Pancreas (tissue), 10 donors: ENCODE data around the gene PRR5L. TPM values are rescaled to one million over a fixed set of nuclear protein-coding genes. Genes with fewer than 3 reads are reported as not detected.

Experiments used
- ATAC-seq, 4 donors: fragments of 200-7000 bp; cut with Tn5 transposase; one replicate each; pipeline versions ENCODE4 v1.8.0 to v1.9.1; 2020; ENCODE audit warnings: mild to moderate bottlenecking in 4 of 4, moderate library complexity in 4 of 4
- DNase-seq, 6 donors: peaks; one replicate each; pipeline ENCODE4 v3.0.0-alpha.2; 2020
- FAIRE-seq: peaks from 2 replicates; lab custom pipeline; 2012; peaks lifted over from hg19 to GRCh38; lab: Jason Lieb, UNC
- H3K27ac ChIP-seq, 4 donors: fragments of 200-600 bp; sonication (generic); 1 replicate in 3 of 4; 2 replicates in 1 of 4; pipeline versions ENCODE4 v1.5.0 to v1.8.0; 2020
- H3K27me3 ChIP-seq, 4 donors: fragments of 200-600 bp; one replicate each; pipeline ENCODE4 v1.8.0; 2021
- H3K36me3 ChIP-seq, 3 donors: fragments of 200-600 bp; sonication (generic) in 1 of 3; one replicate each; pipeline versions ENCODE4 v1.5.0 to v1.8.0; 2020 to 2021
- H3K4me1 ChIP-seq, 3 donors: fragments of 200-600 bp; one replicate each; pipeline ENCODE4 v1.8.0; 2021
- H3K4me3 ChIP-seq, 4 donors: fragments of 200-600 bp; sonication (generic) in 2 of 4; one replicate each; pipeline versions ENCODE4 v1.5.0 to v1.8.0; 2020 to 2021
- H3K9me3 ChIP-seq, 4 donors: fragments of 200-600 bp; one replicate each; pipeline ENCODE4 v1.8.0; 2021
- WGBS, 2 donors: extraction: QIAGEN DNeasy Blood & Tissue Kit; methylation state at CpG; one replicate each; pipeline ENCODE4 v1.1.7; 2013; 5-methylcytosine and 5-hydroxymethylcytosine counted together
- intact Hi-C, 3 donors: fragments of 100-400 bp; cut with DNase I; formaldehyde crosslinking; loops; one replicate each; pipeline versions ENCODE4 v1.11.1 to v1.14.2; 2022
- polyA plus RNA-seq, 2 donors: library from polyadenylated mRNA; stranded (reverse); fragments of 200-250 nt; gene quantifications; one replicate each; pipeline ENCODE4 v1.2.3, GENCODE V29; 2013
- total RNA-seq, 6 donors: library from RNA; stranded (reverse); fragmentation: NEBNext Ultra II Directional in 4 of 6; extraction: Animal tissue kit (Norgen Biotek cat#: 25700) in 4 of 6; gene quantifications; one replicate each; pipeline versions ENCODE4 v1.2.1 to v1.2.4, GENCODE V29; 2021 to 2023
- TF ChIP-seq, protein P1 (sequence below), 4 donors: fragments of 200-600 bp; sonication (generic) in 3 of 4; IDR thresholded peaks; one replicate each; pipeline versions ENCODE4 v1.5.0 to v1.8.0; 2021; ENCODE audit warnings: antibody characterized with exemption in 4 of 4
- donor health status: healthy with polysubstance abuse.
- donor health status: DM: no; HTN: no; CAD: no; lungs with moderate emphysema.
- donor health status: DM: no; HTN: no; CAD: no.
- donor health status: control.
- donor health status: control.
- donor health status: Bipolar disorder and iron deficiency.
- donor health status: DM: yes; HTN: yes; CAD: no.
- donor health status: DM: no; HTN: no; CAD: no.
- donor health status: DM: no; HTN: no; CAD: no.
- donor health status: DM: yes; HTN: yes; CAD: no.

The PRR5L gene
- total and polyA plus RNA-seq, 8 donors, result 1.3 to 9.0 (median 2.2) TPM

DNA sequence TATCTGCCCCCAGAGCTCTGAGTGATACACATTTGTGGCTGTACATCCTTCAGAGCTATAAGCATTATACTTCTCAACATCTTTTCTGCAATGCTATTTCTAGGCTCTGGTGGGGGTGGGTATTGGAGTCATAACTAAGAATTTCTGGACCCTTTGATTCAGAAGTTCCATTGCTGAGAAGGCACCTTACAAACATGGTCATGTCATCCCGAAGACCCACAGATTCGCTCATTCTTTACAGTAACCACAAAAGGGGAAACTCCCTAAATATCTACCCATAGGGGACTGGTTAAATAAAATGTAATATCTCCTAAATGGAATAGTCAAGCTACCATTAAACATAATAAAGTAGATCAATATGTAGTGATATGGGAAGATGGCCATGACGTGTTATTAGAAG, 98.8 kb downstream of the PRR5L start:
- DNase-seq, result no peak
- Histone ChIP-seq H3K27me3 (no peaks in the 10 kb centered on the region), H3K4me3 (no peak overlapping the region), H3K4me1 (no peaks in the 10 kb centered on the region), H3K9me3 (no peaks in the 10 kb centered on the region), H3K36me3 (no peaks in the 10 kb centered on the region), H3K27ac (no peak overlapping the region)
- TF ChIP-seq, protein P1, sequence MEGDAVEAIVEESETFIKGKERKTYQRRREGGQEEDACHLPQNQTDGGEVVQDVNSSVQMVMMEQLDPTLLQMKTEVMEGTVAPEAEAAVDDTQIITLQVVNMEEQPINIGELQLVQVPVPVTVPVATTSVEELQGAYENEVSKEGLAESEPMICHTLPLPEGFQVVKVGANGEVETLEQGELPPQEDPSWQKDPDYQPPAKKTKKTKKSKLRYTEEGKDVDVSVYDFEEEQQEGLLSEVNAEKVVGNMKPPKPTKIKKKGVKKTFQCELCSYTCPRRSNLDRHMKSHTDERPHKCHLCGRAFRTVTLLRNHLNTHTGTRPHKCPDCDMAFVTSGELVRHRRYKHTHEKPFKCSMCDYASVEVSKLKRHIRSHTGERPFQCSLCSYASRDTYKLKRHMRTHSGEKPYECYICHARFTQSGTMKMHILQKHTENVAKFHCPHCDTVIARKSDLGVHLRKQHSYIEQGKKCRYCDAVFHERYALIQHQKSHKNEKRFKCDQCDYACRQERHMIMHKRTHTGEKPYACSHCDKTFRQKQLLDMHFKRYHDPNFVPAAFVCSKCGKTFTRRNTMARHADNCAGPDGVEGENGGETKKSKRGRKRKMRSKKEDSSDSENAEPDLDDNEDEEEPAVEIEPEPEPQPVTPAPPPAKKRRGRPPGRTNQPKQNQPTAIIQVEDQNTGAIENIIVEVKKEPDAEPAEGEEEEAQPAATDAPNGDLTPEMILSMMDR (IDR thresholded peaks at IDR 0.05), result no peak
- ATAC-seq, result no peak
- intact Hi-C loops, result no loop called here
- WGBS, 2 donors, result 94 to 97% methylated on average over 3 of the region's 3 CpGs
- no peak for FAIRE-seq

DNA sequence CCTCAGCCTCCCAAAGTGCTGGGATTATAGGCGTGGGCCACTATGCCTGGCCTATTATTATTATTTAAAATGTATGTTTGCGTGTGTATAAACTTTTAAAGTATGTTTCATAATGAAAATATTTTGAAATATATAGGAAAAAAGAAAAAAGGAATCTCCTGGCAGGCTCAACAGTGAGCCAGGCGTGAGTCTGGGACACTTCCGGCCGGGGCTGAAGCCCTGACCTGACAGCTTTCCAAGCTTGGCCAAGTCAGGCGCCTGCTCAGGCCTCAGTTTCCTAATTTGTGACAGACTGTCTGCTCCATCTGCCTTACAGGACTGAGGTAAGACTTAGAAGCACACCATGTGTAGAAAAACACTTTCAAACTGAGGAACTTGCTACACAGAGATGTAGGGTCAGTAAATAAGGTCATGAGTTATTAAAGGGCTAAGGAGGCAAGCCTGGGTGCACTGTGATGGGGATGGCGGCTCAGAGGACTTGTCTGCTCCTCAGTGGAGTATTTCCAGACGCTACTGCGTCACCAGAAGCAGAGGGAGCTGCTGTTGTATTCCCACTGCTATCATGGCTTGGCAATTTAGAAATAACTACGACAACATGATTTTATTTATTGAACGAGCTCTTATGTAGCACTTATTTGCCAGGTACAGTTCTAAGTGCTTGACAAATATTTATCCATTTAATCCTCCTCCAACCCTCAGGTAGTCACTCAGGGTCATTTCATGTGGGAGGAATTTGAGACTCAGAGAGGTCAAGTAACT, 100.1 kb downstream of the PRR5L start:
- ATAC-seq, result no peak
- intact Hi-C loops, result no loop called here
- no peak overlapping the region for H3K4me3 ChIP-seq
- H3K4me1 ChIP-seq, result no peaks in the 10 kb centered on the region
- DNase-seq, result no peak
- no peaks in the 10 kb centered on the region for H3K9me3 ChIP-seq
- H3K36me3 ChIP-seq, result no peaks in the 10 kb centered on the region
- WGBS, 2 donors, result 66 to 68% methylated on average over 11 of the region's 11 CpGs
- H3K27ac ChIP-seq, result no peak overlapping the region
- no peak for FAIRE-seq
- H3K27me3 ChIP-seq, result no peaks in the 10 kb centered on the region
- TF ChIP-seq, protein P1 (IDR thresholded peaks at IDR 0.05), result no peak

DNA sequence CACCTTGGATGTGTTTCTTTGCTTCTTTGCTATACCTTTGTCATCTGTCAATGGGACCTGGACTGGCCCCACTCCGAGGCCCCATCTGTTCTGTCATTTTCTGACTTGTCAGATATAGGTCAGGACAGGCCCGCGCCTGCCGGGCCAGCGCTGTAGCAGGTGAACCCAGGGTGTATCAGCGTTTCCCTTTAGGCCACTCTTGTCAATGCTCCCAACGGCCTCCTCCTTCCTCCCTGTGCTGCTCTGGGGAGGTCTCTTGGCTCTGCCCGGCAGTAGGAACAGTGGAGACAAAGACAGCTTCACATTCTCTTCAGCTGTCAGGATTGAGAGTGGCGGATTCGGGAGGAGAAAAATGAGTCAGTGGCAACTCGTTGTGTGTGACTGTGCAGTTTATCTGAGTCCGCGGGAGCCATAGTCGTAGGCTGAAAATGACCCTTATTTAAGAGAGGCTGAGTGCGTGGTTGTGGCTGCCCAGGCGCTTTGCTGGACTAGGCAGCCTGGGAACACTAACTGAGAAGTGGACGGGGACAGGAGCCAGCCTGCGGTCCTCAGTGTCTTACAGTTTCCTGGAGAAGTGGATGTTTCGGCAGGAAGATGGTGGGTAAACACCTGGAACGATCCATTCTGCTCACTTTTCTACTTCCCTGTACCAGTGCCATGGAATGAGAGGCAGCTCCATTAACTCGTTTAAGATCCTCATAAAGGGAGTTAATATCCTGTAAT, 102.3 kb downstream of the PRR5L start:
- FAIRE-seq (no peak), ATAC-seq (no peak)

DNA sequence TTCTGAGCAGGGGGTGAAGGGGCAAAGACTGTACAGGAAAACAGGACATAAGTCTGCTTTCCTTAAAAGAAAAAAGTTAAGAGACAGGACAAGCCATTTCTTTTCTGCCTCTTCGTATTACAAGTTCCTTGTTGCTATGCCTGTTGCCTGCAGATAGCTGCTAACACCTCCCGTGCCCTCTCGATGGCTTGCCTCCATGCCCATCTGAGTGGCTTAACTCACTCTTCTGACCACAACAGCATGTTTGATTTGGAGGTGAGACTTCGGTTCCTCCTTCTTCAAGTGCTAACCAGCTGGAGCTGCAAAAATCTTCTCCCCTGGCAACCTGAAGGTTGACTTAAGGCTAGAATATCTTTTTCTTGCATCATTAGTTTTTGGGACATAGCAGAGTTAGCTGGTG, 103.1 kb downstream of the PRR5L start:
- DNase-seq (no peak), FAIRE-seq (no peak), ATAC-seq (no peak)
- intact Hi-C loops, result no loop called here
- TF ChIP-seq, protein P1 (IDR thresholded peaks at IDR 0.05), result no peak
- 75 to 79% methylated on average over 4 of the region's 4 CpGs for WGBS, 2 donors
- H3K36me3 ChIP-seq, result no peaks in the 10 kb centered on the region
- no peak overlapping the region for H3K27ac ChIP-seq
- no peaks in the 10 kb centered on the region for H3K4me1 ChIP-seq
- no peaks in the 10 kb centered on the region for H3K27me3 ChIP-seq
- no peaks in the 10 kb centered on the region for H3K9me3 ChIP-seq
- no peak overlapping the region for H3K4me3 ChIP-seq

More for the DNA sequence above, 102.3 kb downstream of the PRR5L start:
- no peaks in the 10 kb centered on the region for H3K4me1 ChIP-seq
- intact Hi-C loops, result no loop called here
- TF ChIP-seq, protein P1 (IDR thresholded peaks at IDR 0.05), result no peak
- no peak for DNase-seq
- no peaks in the 10 kb centered on the region for H3K27me3 ChIP-seq
- H3K4me3 ChIP-seq, result no peak overlapping the region
- no peak overlapping the region for H3K27ac ChIP-seq
- WGBS, 2 donors, result 82 to 84% methylated on average over 21 of the region's 21 CpGs
- H3K36me3 ChIP-seq, result no peaks in the 10 kb centered on the region
- H3K9me3 ChIP-seq, result no peaks in the 10 kb centered on the region

DNA sequence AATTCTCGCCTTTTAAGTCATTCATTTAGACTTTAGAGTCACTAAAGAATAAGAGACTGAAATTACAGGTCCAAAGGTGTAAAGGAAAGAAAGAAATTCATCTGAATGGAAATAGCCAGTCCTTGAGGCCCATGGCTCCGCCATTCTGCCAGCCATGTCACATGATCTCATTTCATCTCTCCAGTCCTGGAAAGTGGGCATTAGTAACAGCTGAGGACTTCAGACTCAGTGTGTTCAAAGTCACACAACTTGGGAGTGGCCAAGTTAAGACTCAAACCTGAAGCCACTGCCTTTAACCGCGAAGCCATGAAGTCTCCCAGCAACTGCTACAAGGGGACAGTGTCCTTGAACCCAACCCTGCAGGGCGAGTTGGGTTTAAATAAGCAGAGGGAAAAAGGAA, 103.7 kb downstream of the PRR5L start:
- ATAC-seq, result no peak
- no peaks in the 10 kb centered on the region for H3K4me1 ChIP-seq
- no peak for FAIRE-seq
- intact Hi-C loops, result no loop called here
- TF ChIP-seq, protein P1 (IDR thresholded peaks at IDR 0.05), result no peak
- no peaks in the 10 kb centered on the region for H3K36me3 ChIP-seq
- H3K4me3 ChIP-seq, result no peak overlapping the region
- no peak for DNase-seq
- no peak overlapping the region for H3K27ac ChIP-seq
- H3K27me3 ChIP-seq, result no peaks in the 10 kb centered on the region
- 80 to 82% methylated on average over 5 of the region's 5 CpGs for WGBS, 2 donors
- H3K9me3 ChIP-seq, result no peaks in the 10 kb centered on the region
